HuH-7 (cell line): ENCODE results near the gene ITPKC.
"Not testable (repeated sequence)": the region's sequence is repeated elsewhere in the genome, so short reads cannot be mapped to it uniquely, and the experiment has no call there.

Source experiments
- DNase-seq: peaks from one replicate; pipeline ENCODE4 v3.0.0; 2011; ENCODE audit warnings: low spot score

The ITPKC gene

DNA sequence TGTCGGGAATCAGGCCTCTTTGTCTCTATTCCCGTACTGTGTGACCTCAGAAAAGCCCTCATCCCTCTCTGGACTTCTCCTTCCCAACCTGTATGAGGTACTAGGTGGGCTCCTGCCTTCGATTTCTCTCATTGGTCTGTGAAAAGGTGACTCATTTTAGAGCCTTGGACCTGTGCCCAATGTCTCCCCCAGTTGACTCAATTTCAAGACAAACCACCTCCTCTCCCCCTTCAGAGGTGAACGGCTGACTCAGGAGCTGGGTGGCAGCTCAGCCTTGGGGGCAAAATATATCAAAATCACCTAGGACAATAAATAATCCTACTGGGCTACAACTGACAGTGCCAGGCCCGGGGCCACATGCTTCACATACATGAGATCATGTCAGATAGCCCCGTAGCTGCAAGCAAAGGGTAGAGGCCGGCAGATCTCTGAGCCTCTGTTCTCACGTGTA is 856 bp upstream of the ITPKC start:
- no peak for DNase-seq

GRCh38 chr19:40717325-40717879 is 490 bp downstream of the ITPKC start:
- DNase-seq, result no peak

DNA sequence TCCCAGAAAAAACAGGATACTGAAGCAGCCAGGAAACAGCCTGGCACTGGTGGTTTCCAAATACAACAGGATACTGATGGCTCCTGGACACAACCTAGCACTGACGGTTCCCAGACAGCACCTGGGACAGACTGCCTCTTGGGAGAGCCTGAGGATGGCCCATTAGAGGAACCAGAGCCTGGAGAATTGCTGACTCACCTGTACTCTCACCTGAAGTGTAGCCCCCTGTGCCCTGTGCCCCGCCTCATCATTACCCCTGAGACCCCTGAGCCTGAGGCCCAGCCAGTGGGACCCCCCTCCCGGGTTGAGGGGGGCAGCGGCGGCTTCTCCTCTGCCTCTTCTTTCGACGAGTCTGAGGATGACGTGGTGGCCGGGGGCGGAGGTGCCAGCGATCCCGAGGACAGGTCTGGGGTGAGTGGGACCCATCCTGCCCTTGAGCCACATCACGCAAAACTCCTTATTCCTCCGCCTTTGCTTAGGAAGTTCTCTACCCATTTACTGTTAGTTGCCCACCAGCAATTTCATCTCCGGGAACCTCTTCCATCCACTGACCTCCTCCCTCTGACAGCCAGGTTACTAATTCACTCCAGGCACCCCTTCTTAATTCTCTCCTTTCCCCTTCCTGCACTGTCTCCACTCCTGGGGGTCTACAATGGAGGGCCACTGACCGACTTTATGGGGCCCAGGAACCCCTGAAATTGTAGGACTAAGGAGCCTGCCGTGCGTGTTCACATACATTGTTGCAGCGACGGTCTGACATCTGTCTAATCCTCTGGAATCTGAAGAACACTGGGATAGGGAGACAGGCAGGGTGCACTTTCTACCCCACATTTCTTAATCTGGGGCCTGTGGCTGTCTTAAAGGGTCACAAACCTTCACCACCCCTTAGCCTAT is 1.2 kb downstream of the ITPKC start:
- DNase-seq, result no peak

GRCh38 chr19:40718774-40719391 is 2.0 kb downstream of the ITPKC start:
- peak; percentile 88 for DNase-seq

DNA sequence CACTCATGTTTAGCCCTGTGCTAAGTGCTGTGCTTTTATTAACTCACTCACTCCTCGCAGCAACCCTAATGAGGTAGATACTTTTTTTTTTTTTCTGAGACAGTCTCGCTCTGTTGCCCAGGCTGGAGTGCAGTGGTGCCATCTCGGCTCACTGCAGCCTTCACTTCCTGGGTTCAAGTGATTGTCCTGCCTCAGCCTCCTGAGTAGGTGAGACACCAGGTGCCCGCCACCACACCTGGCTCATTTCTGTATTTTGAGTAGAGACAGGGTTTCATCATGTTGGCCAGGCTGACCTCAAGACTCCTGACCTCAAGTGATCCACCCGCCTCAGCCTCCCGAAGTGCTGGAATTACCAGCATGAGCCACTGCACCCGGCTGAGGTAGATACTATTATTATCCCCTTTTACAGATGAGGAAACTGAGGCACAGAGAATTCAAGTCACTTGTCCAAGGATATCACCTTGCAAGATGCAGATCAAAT is 2.5 kb downstream of the ITPKC start:
- DNase-seq, result no peak

GRCh38 chr19:40721140-40721486 is 4.2 kb downstream of the ITPKC start:
- DNase-seq, result no peak

- no peak for DNase-seq
Observed at GRCh38 chr19:40721936-40722661, 5.2 kb downstream of the ITPKC start.

DNA sequence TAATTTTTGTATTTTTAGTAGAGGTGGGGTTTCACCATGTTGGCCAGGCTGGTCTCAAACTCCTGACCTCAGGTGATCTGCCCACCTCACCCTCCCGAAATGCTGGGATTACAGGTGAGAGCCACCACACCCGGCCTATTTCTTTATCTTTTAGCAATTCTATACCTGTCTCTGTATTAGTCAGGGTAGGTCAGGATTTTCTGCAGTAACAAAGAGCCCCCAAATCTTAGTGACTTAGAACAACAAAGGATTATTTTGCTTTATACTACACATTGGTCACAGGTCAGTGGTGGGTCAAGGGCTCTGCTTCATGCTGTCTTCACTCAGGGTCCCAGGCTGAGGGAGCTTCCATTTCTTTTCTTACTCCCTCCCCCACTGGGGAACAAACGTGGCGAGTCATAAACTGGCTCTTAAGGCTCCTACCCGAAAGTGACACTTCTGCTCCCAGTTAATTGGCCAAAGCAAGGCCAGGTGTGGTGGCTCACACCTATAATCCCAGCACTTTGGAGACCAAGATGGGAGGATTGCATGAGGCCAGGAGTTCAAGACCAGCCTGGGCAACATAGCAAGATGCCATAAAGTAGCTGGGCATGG is 6.8 kb downstream of the ITPKC start:
- DNase-seq, result no peak

DNA sequence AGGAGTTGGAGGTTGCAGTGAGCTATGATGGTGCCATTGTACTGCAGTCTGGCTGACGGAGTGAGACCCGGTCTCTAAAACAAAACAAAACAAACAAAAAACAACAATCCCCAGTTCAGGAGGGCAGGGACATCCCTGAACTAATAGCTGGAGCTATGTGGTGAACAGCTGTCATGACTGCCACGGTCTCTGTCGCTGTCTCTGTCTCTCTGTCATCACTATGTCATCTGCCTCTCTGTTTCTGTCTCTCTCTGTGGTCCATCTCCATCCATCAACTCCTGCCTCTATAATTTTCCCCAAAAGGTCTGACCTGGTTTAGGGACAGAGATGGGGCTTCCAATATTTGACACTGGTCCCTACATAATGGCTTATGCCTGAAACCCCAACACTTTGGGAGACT is 7.4 kb downstream of the ITPKC start:
- no peak for DNase-seq

DNA sequence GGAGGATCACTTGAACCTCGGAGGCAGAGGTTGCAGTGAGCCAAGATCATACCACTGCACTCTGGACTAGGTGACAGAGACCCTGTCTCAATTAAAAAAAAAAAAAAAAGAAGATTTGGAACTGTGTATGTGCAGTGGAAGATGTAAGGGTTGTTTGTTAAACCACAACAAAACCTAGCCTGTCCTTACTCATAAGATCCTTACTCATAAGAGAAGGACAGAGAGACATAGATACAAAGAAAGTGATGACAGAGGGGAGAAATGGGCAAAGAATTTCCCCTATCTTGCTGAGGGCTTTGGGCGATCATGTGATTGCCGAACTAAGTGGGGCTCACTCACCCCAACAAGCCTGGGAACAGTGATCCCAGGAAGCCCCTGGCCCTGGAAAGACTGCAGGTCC is 7.9 kb downstream of the ITPKC start:
- no peak for DNase-seq

DNA sequence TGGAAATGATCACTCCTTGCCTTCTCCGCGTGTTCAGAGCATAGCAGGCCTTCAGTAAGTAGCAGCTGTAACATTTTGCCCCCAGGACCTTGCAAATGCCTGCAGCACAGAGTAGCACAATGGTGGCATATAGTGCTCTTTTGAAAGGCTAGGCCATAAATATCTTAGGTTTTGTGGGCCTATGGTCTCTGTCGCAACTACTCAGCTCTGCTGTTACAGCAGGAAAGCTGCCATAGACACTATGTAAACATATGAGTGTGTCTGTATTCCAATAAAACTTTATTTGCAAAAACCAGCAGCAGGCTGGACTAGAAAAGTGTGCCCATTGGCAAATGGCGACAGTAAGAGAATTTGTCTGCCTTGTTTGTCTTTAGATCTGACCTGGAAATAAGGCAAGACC is 9.4 kb downstream of the ITPKC start:
- peak; percentile 53 for DNase-seq

DNA sequence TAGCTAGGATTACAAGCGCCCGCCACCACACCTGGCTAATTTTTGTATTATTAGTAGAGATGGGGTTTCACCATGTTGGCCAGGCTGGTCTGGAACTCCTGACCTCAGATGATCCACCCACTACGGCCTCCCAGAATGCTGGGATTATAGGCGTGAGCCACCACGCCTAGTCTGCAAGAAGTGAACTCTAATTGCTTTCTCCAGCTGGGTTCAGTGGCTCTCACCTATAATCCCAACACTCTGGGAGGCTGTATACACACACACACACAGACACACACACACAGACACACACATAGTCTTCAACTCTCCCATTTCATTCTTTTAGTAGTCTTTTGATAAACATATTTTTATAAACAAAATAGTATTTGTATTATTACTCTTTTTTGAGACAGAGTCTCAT is 13.2 kb downstream of the ITPKC start:
- not testable (repeated sequence) for DNase-seq

- not testable (repeated sequence) for DNase-seq
Observed at GRCh38 chr19:40732304-40732703, 15.4 kb downstream of the ITPKC start.

- DNase-seq, result no peak
Observed at GRCh38 chr19:40733149-40733548, 16.2 kb downstream of the ITPKC start.

DNA sequence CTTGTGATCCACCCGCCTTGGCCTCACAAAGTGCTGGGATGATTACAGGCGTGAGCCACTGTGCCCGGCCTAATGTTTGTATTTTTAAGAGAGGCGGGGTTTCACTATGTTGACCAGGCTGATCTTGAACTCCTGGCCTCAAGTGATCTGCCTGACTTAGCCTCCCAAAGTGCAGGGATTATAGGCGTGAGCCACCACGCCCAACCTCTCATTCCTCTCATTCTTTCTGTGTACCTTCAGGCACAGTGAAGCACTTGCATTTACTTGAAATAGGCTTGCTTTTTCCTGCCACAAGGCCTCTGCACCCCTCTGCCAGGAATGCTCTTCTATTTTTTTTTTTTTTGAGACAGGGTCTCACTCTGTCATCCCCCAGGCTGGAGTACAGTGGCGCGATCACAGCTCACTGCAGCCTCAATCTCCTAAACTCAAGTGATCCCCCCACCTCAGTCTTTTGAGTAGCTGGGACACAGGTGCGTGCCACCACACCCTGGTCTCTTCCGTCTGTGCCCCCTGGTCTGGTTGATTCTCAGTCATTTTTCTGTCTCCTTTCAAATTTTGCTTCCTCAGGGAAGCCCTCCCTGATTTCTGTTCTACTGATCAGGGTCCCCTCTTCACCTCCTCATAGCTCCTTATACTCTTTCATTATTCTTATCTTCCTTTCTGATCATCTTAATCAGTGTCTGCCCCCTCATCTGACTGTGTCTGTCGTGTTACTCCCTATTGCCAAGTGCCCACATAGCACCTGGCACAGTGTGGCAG is 18.3 kb downstream of the ITPKC start:
- DNase-seq, result no peak

DNA sequence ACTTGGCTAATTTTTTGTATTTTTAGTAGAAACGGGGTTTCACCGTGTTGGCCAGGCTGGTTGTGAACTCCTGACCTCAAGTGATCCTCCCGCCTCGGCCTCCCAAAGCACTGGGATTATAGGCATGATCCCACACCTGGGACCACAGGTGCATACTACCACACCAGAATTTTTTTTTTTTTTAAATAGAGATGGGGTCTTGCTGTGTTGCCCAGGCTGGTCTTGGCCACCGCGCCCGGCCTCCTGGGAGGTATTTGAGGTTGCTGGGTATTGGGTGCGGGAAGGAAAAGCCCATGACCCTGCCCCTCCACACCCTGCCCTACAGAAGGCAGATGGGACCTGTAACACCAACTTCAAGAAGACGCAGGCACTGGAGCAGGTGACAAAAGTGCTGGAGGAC is 19.7 kb downstream of the ITPKC start:
- DNase-seq, result no peak

DNA sequence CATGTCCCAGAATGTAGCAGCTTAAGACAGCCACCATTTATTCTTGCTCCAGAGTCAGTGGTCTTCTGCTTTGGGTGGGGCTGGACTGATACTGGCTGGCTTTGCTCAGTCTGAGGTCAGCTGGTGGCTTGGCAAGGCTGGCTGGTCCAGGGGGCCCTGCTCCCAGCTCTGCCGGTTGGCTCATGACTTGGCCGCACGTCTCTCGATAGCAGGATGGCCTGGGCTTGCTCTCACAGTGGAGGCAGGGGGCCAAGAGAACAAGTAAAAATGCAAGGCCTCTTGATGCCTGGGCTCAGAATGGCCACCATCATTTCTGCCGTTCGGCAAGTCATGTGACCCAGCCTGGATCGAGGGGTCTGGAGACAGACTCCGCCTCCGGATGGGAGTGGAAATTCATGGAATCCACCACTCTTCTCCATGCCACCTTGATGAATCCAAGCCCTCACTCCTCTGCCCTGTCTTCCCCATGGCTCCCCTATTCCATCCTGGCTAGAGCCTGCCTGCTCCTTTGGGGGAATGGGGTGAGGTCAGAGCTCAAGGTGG is 20.3 kb downstream of the ITPKC start:
- DNase-seq, result no peak

GRCh38 chr19:40739030-40739839 is 22.3 kb downstream of the ITPKC start:
- no peak for DNase-seq

DNA sequence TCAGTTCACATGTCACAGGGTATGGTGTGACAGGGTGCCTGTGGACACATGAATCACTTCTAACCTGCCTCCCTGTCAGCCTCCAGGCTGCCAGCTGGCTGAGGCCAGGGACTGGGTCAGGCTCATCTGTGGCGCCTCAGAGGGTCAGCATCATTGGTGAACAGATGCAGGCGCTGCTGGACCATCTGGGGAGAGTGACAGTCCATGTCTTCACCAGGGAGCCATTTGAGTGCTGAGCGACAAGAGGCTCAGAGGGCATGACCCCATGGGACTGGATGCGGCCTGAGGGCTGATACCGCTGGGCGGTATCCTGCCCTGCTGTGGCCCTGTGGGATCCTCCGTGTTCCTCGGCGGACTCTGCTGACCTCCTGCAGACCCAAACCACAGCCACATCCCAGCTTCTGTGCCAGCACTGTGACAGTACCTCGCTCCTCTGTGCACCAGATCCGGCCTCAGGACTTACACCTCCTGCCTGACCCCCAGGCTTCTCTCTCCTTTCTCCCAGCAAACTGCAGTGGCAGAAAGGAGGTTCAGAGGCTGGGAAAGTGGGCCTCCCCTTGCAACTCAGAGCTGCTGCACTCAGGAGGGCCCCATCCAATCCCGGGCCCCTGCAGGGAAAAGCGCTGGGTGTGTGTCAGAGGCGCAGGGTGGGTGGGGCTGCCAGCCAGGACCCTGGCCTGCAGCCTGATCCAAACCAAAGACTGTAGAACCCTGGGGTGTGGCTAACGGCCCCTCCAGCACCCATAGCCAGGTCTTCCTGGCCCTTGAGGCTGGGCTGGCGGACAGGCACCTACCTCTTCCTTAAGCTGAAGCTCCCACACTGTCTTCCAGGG is 23.2 kb downstream of the ITPKC start:
- DNase-seq, result no peak
